ENCODE results near the gene KHSRP. TPM values are rescaled to one million over a fixed set of nuclear protein-coding genes. Genes with fewer than 3 reads are reported as not detected.
A peak's percentile ranks its signal among the peaks of the same experiment; 100 is the strongest.

KHSRP gene
- total and polyA plus RNA-seq, 10 of the 15 experiments (the other 5 are each of a cell fraction or from before 2014, with no cell fraction given): 4.8 to 440 (median 82.0) TPM

GRCh38 chr19:6424939-6425731, 524 bp upstream of the KHSRP start (continued):
- TF ChIP-seq NFYA (IDR thresholded peaks at IDR 0.05; ENCODE audit: borderline replicate concordance, low read depth, low read length) (peak; percentile 94), MTA3 (IDR thresholded peaks at IDR 0.05; ENCODE audit: borderline replicate concordance, low read length) (no peak), ESRRA (IDR thresholded peaks at IDR 0.05; ENCODE audit: low read length) (peak; percentile 72; the same call in 1 of the 2 replicates), ATF7 (IDR thresholded peaks at IDR 0.05; ENCODE audit: low read depth) (peak; percentile 91), TCF12 (IDR thresholded peaks at IDR 0.05; ENCODE audit: low read depth, low read length) (0 out of 2 replicates have a peak, but pooled peaks have one; percentile 7), TCF7 (IDR thresholded peaks at IDR 0.05; ENCODE audit: borderline replicate concordance) (no peak), ZNF207 (IDR thresholded peaks at IDR 0.05; ENCODE audit: borderline replicate concordance) (no peak; the same call in none of the 2 replicates), HSF1 (IDR thresholded peaks at IDR 0.05; ENCODE audit: low read depth, low read length) (peak; percentile 45; the same call in 1 of the 2 replicates), HDAC2 (IDR thresholded peaks at IDR 0.05) (0 out of 2 replicates have a peak, but pooled peaks have one; percentile 63), ZNF592 (IDR thresholded peaks at IDR 0.05) (no peak), HCFC1 (IDR thresholded peaks at IDR 0.05; ENCODE audit: low read length) (peak; percentile 24; the same call in 1 of the 2 replicates), HDAC6 (IDR thresholded peaks at IDR 0.05; ENCODE audit: unreplicated experiment) (no peak), ZBTB11 (CRISPR knock-in tag; IDR thresholded peaks at IDR 0.05) (no peak), SIX5 (IDR thresholded peaks at IDR 0.05; ENCODE audit: low read depth, low read length, severe bottlenecking) (peak; percentile 34), CHD4 (IDR thresholded peaks at IDR 0.05) (no peak), FOXK2 (IDR thresholded peaks at IDR 0.05) (no peak; the same call in 1 of the 2 replicates), E4F1 (IDR thresholded peaks at IDR 0.05; ENCODE audit: borderline replicate concordance, partially characterized antibody) (peak; percentile 70)

Measured in GM12878 (cell line).